ENCODE results near the gene TMUB1.

Gene TMUB1

DNA sequence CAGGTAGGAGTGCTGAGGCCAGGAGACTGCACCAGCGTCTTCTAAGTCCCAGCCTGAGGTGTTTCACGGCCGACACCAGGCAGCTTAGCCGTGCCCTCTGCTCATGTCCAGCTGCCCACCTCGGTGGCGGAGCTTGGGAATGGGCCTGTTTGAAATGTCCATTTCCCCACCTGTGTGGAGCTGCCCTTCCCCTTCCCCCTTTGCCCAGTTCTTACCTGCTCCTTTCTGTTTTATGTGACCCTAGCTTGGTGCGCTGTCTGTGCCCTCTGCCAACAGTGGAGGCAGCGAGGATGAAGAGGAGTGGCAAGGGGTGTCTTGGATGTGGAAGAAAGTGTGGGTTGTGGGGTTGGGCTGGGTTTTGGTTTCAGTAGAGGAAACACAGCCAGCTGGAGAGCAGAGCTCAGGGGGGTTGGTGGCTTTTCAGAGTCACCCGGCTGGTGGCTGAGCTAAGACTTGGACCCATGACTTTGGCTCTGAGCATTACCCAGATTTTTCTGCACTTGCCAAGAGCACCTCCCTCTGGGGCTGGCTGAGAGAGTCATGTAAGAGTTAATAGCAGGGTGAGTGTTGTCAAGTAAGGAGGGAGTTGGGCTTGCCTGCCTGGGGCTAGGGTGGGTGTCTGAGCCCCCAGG is 46.8 kb upstream of the TMUB1 start:
- TF ChIP-seq, protein P1, sequence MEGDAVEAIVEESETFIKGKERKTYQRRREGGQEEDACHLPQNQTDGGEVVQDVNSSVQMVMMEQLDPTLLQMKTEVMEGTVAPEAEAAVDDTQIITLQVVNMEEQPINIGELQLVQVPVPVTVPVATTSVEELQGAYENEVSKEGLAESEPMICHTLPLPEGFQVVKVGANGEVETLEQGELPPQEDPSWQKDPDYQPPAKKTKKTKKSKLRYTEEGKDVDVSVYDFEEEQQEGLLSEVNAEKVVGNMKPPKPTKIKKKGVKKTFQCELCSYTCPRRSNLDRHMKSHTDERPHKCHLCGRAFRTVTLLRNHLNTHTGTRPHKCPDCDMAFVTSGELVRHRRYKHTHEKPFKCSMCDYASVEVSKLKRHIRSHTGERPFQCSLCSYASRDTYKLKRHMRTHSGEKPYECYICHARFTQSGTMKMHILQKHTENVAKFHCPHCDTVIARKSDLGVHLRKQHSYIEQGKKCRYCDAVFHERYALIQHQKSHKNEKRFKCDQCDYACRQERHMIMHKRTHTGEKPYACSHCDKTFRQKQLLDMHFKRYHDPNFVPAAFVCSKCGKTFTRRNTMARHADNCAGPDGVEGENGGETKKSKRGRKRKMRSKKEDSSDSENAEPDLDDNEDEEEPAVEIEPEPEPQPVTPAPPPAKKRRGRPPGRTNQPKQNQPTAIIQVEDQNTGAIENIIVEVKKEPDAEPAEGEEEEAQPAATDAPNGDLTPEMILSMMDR (IDR thresholded peaks at IDR 0.05; ENCODE audit: low read depth, low read length, missing control alignments): no peak
- DNase-seq: no peak
- Histone ChIP-seq H3K36me3 (replicated peaks) (peaks cover 36% of the 10 kb centered on the region), H3K27ac (no peak overlapping the region), H3K27me3 (replicated peaks) (no peaks in the 10 kb centered on the region), H3K4me3 (ENCODE audit: low read depth, low read length) (no peak overlapping the region)
- in situ Hi-C loops (cut with HindIII; ENCODE audit: low pct_ligation_motif_present, low sequenced_read_pairs): no loop called here

GRCh38 chr7:151129117-151129959 is 46.0 kb upstream of the TMUB1 start:
- Histone ChIP-seq H3K36me3 (replicated peaks) (peaks cover 32% of the 10 kb centered on the region), H3K27me3 (replicated peaks) (no peaks in the 10 kb centered on the region)
- no peak for DNase-seq

GRCh38 chr7:151128716-151129115 is 45.4 kb upstream of the TMUB1 start:
- no peak for DNase-seq
- in situ Hi-C loops (cut with HindIII; ENCODE audit: low pct_ligation_motif_present, low sequenced_read_pairs): no loop called here
- Histone ChIP-seq H3K36me3 (replicated peaks) (peaks cover 32% of the 10 kb centered on the region), H3K4me3 (ENCODE audit: low read depth, low read length) (no peak overlapping the region), H3K27me3 (replicated peaks) (no peaks in the 10 kb centered on the region), H3K27ac (no peak overlapping the region)
- TF ChIP-seq, protein P1 (IDR thresholded peaks at IDR 0.05; ENCODE audit: low read depth, low read length, missing control alignments): no peak

More at GRCh38 chr7:151129117-151129959, 46.0 kb upstream of the TMUB1 start:
- no peak overlapping the region for H3K4me3 ChIP-seq (ENCODE audit: low read depth, low read length)
- H3K27ac ChIP-seq: no peak overlapping the region
- in situ Hi-C loops (cut with HindIII; ENCODE audit: low pct_ligation_motif_present, low sequenced_read_pairs): no loop called here
- TF ChIP-seq, protein P1 (IDR thresholded peaks at IDR 0.05; ENCODE audit: low read depth, low read length, missing control alignments): no peak

DNA sequence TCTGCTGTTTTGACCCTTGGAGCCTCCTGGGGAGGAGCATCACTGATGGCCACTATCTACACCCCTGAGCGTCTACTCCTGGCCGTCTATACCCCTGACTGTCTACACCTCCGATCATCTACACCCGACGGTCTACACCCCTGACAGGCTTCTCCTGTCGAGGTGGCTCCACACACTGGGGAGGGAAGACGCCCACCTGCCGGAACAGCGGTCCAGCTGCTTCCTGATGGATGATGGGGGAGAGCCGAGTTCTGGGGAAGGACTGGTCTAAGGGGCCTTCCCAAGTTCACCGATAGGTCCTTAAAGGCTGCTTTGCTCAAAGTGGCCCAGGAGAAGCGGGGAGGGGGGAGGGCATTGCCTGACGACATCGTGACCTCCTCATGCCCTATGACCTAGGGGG is 44.9 kb upstream of the TMUB1 start:
- Histone ChIP-seq H3K4me3 (ENCODE audit: low read depth, low read length) (no peak overlapping the region), H3K27me3 (replicated peaks) (no peaks in the 10 kb centered on the region), H3K36me3 (replicated peaks) (peaks cover 38% of the 10 kb centered on the region), H3K27ac (no peak overlapping the region)
- in situ Hi-C loops (cut with HindIII; ENCODE audit: low pct_ligation_motif_present, low sequenced_read_pairs): no loop called here
- TF ChIP-seq, protein P1 (IDR thresholded peaks at IDR 0.05; ENCODE audit: low read depth, low read length, missing control alignments): no peak
- no peak for DNase-seq

DNA sequence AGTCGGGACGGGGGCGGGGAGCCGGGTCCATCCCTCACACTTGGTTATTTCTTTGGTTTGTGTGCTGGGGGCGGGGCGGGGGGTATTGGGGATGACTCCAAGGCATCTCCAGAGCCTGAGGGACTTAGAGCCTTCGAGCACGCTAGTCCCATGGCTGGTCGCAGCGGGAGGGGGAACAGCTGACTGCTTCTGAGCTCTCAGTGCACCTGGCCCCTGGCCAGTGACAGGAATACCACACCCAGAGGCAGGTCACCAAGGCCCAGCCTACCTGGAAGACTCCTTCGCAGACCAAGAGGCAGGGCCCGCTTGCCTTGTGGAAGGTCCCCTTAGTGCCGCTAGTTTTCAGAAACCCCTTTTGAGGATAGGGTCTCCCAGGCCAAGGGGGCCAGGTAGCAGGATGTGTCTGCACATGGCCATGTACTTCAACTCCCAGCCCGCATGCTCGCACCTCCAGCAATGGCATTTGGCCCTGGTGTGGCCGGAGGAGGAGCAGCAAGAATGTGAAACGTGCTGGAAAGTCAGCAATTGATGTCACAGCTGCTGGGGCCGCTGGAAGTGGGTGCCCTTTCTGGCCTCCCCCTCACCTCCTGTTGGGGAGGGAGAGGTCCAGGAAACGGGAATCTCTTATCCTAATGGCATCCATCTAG is 43.3 kb upstream of the TMUB1 start:
- H3K36me3 ChIP-seq (replicated peaks): peaks cover 37% of the 10 kb centered on the region
- no peak for DNase-seq
- in situ Hi-C loops (cut with HindIII; ENCODE audit: low pct_ligation_motif_present, low sequenced_read_pairs): no loop called here
- H3K4me3 ChIP-seq (ENCODE audit: low read depth, low read length): no peak overlapping the region
- H3K27me3 ChIP-seq (replicated peaks): no peaks in the 10 kb centered on the region
- TF ChIP-seq, protein P1 (IDR thresholded peaks at IDR 0.05; ENCODE audit: low read depth, low read length, missing control alignments): no peak
- no peak overlapping the region for H3K27ac ChIP-seq

Data from brain microvascular endothelial cell (primary cell).